Raji (cell line): ENCODE data around the gene MPP4.

Experiments used
- POLR2A ChIP-seq: IDR thresholded peaks from 2 replicates; pipeline ENCODE4 v1.6.1; 2011; ENCODE audit warnings: low read depth, low read length, control low read depth; ENCODE audit not compliant: insufficient read depth

The MPP4 gene

GRCh38 chr2:201685156-201685555 lies 13.3 kb downstream of the MPP4 start:
- TF ChIP-seq POLR2A, result no peak

- no peak for TF ChIP-seq POLR2A
These were observed 17.7 kb downstream of the MPP4 start for GRCh38 chr2:201680743-201681142.

DNA sequence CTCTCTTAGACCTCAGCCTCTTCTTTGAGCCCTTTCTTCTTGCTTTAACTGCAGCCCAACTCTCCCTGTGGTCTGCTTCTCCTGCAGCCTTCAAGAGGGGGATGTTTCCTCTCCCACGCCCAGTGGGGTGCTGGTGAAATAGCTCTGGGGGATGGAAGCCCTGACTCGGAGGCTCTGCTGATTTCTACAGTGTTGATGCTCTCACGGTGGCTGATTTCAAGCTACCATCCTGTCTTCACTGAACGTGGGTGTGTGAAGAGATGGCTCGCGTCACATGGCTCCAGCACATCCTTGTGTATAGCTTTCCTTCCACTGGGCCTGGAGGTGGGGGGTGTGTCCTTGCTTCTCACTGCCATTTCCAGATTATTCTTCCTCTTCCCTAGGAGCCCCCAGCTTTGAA lies 20.0 kb downstream of the MPP4 start:
- no peak for TF ChIP-seq POLR2A

GRCh38 chr2:201675454-201675853 lies 23.0 kb downstream of the MPP4 start:
- TF ChIP-seq POLR2A, result no peak

DNA sequence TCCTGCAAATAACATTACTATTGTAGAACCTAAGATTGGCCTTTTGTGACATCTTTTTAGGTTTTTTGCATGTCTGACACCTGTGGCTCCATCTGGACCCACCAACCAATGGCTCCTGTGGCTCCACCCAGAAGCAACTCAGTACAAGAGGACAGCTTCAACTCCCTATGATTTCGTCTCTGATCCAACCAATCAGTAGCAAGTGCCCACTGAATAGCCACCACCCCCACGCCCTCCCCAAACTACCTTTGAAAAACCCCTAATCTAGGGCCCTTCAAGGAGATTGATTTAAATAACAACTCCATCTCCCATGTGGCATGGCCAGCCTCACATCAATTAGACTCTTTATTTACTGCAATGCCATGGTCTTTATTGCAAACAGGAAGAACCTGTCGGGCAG lies 23.6 kb downstream of the MPP4 start:
- no peak for TF ChIP-seq POLR2A

GRCh38 chr2:201674298-201674697 lies 24.1 kb downstream of the MPP4 start:
- TF ChIP-seq POLR2A, result no peak

DNA sequence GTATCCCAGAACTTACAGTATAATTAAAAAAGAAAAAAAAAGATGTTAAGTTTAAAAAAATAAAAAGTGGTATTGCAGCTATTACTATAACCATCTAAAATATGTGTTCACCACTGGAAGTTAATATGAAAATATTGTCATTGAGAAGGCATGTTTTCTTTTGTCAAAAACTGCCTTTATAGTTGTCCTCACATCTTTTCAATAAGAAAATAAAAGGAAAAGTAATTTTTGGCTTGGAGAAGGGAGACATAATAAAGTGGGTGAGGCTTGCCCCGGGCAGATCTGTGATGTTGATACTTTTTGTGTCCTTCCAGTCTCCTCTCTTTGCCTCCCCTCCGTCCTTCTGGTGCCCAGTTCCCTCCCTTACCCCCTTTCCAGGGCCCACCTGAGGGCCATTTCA lies 24.9 kb downstream of the MPP4 start:
- TF ChIP-seq POLR2A, result no peak

- TF ChIP-seq POLR2A, result no peak
These were observed 28.6 kb downstream of the MPP4 start for GRCh38 chr2:201669865-201670264.

DNA sequence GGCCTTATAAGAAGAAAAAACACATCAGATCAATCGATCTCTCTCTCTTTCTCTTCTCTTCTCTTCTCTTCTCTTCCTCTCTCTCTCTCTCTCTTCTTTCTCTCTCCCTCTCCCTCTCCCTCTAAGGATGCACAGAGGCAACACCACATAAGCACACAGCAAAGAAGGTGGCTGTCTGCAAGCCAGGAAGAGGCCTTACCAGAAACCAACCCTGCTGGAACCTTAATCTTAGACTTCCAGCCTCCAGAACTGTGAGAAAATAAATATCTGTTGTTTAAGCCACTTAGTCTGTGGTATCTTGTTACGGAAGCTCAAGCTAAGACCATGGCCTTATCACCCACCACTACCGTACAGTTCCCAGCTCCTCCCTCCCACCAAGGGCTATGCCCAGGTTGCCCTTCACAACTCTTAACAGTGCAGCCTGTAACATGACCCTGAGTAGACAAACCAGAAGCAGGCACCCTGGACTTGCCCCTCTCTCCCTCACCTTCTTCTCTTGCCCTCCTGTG lies 30.0 kb downstream of the MPP4 start:
- no peak for TF ChIP-seq POLR2A

- TF ChIP-seq POLR2A, result no peak
These were observed 34.1 kb downstream of the MPP4 start for GRCh38 chr2:201664334-201664733.

DNA sequence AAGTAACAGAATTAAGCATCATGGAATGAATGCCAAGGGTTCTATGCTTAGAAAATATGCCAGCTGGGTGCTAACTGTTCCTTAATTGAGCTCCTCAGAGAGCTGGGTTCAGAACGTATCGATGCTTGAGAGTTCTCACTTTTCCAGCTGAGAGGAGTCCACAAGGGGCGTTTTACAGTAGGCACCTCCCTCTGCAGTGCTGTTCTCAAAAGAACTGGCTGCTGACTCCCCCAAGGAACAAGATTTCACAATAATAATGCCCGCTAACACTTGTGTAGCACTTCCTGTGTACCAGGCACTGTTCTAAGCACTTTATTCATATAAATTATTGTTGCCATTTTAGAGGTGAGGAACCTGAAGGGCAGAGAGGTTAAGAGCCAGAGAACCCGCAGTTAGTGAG lies 37.1 kb downstream of the MPP4 start:
- TF ChIP-seq POLR2A, result no peak

GRCh38 chr2:201660293-201660895 lies 38.0 kb downstream of the MPP4 start:
- TF ChIP-seq POLR2A, result no peak

DNA sequence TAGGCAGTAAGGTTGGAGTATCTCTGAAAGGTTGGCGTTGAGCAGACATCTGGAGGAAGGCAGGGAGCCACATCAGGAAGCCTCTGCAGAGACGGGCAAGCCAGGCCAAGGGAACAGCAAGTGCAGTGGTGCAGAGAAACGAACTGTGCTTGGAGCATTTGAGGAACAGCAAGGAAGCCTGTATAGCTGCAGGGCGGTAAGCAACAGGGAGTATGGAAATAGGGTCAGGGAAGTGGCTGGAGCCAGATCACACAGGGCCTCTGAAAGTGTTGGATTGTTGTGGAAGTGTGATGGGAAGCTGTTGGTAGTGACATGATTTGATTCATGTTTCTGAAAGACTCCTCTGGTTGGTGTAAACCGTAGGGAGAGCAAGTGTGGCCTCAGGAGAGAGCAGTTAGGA lies 41.7 kb downstream of the MPP4 start:
- no peak for TF ChIP-seq POLR2A

DNA sequence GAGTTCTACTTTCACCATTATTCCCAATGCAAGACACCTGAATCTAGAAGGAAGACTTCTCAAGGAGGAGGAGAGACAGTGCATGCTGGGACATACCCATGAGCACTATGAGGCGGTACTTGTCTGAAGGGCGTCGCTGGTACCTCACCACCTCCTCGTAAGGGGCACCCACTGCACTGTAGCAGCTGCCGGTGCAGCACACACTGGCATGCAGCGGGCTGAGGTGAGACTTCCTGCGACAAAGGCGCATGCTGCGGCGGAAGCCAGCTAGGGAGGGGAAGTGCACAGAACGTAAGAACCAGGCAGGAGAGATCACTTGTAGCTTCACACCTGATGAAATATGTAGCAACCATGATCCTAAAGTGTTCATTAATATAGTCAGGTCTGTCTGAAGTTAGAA lies 42.3 kb downstream of the MPP4 start:
- no peak for TF ChIP-seq POLR2A

GRCh38 chr2:201654616-201655384 lies 43.6 kb downstream of the MPP4 start:
- no peak for TF ChIP-seq POLR2A

- no peak for TF ChIP-seq POLR2A
These were observed 45.2 kb downstream of the MPP4 start for GRCh38 chr2:201653221-201653620.
